HepG2 (cell line): Measurements from ENCODE around the gene LLGL2. TPM values are rescaled to one million over a fixed set of nuclear protein-coding genes. Genes with fewer than 3 reads are reported as not detected.

Experiments
- AGO2 ChIP-seq: fragments of 200-400 bp; formaldehyde crosslinking; optimal IDR thresholded peaks from 2 replicates; pipeline ENCODE3; 2017; ENCODE audit warnings: mild to moderate bottlenecking, low read depth, low read length, moderate library complexity
- ETV5 ChIP-seq: IDR thresholded peaks from 2 replicates; pipeline ENCODE4 v1.6.1; 2018; ENCODE audit warnings: missing biosample characterization, missing genetic modification reagents, inconsistent platforms, borderline replicate concordance
- FOXJ3 ChIP-seq: sonication (generic); formaldehyde crosslinking; IDR thresholded peaks from 2 replicates; pipeline ENCODE4 v1.4.0; 2020; ENCODE audit warnings: missing genetic modification reagents, mild to moderate bottlenecking, borderline replicate concordance
- FOXM1 ChIP-seq: sonication (generic); formaldehyde crosslinking; IDR thresholded peaks from 2 replicates; pipeline ENCODE4 v1.5.0; 2020; ENCODE audit warnings: missing genetic modification reagents
- HMGXB3 ChIP-seq: sonication (generic); formaldehyde crosslinking; IDR thresholded peaks from 2 replicates; pipeline ENCODE4 v1.4.0; 2020; ENCODE audit warnings: missing genetic modification reagents, borderline replicate concordance
- NFKB2 ChIP-seq: sonication (generic); formaldehyde crosslinking; IDR thresholded peaks from 2 replicates; pipeline ENCODE4 v1.4.0; 2020; ENCODE audit warnings: missing genetic modification reagents, borderline replicate concordance
- PHB2 ChIP-seq: fragments of 450-650 bp; IDR thresholded peaks from 2 replicates; pipeline ENCODE4 v1.6.1; 2018; ENCODE audit not compliant: partially characterized antibody
- POLR2G ChIP-seq: fragments of 200-400 bp; formaldehyde crosslinking; IDR thresholded peaks from 2 replicates; pipeline ENCODE4 v1.6.1; 2018; ENCODE audit warnings: mild to moderate bottlenecking, low read depth, low read length, moderate library complexity
- RORA ChIP-seq: sonication (generic); formaldehyde crosslinking; IDR thresholded peaks from 2 replicates; pipeline ENCODE4 v1.5.0; 2020; ENCODE audit warnings: mild to moderate bottlenecking, missing genetic modification reagents, moderate library complexity
- SNRNP70 ChIP-seq: fragments of 200-400 bp; formaldehyde crosslinking; IDR thresholded peaks from 2 replicates; pipeline ENCODE4 v1.6.1; 2017; ENCODE audit warnings: mild to moderate bottlenecking, low read depth, low read length, moderate library complexity
- TARDBP ChIP-seq: sonication (generic); formaldehyde crosslinking; IDR thresholded peaks from 2 replicates; pipeline ENCODE4 v1.8.0; 2022; ENCODE audit warnings: mild to moderate bottlenecking, missing genetic modification reagents
- TEF ChIP-seq: sonication (generic); formaldehyde crosslinking; IDR thresholded peaks from 2 replicates; pipeline ENCODE4 v1.5.0; 2020; ENCODE audit warnings: missing genetic modification reagents
- YY1 ChIP-seq: IDR thresholded peaks from 2 replicates; pipeline ENCODE4 v1.6.1; 2011; ENCODE audit warnings: low read length, low read depth, moderate library complexity, mild to moderate bottlenecking; ENCODE audit not compliant: insufficient read depth, insufficient replicate concordance
- ZBTB7B ChIP-seq: sonication (generic); formaldehyde crosslinking; IDR thresholded peaks from 2 replicates; pipeline ENCODE4 v1.4.0; 2020; ENCODE audit warnings: missing genetic modification reagents
- ZFP36 ChIP-seq: fragments of 150-350 bp; IDR thresholded peaks from 2 replicates; pipeline ENCODE4 v1.6.1; 2018; ENCODE audit warnings: borderline replicate concordance, low read length, low read depth; ENCODE audit not compliant: partially characterized antibody
- ZNF331 ChIP-seq: sonication (generic); formaldehyde crosslinking; IDR thresholded peaks from 2 replicates; pipeline ENCODE4 v1.4.0; 2020; ENCODE audit warnings: missing genetic modification reagents
- ZNF646 ChIP-seq: sonication (generic); formaldehyde crosslinking; IDR thresholded peaks from 2 replicates; pipeline ENCODE4 v1.9.0; 2021; ENCODE audit warnings: mild to moderate bottlenecking, missing genetic modification reagents
- ZNF790 ChIP-seq: sonication (generic); formaldehyde crosslinking; IDR thresholded peaks from 2 replicates; pipeline ENCODE4 v1.8.0; 2022; ENCODE audit warnings: missing genetic modification reagents, mild to moderate bottlenecking, borderline replicate concordance
- ZSCAN12 ChIP-seq: sonication (generic); formaldehyde crosslinking; IDR thresholded peaks from 2 replicates; pipeline ENCODE4 v1.9.0; 2021; ENCODE audit warnings: mild to moderate bottlenecking, missing genetic modification reagents
- polyA plus RNA-seq, 8 experiments: library from polyadenylated mRNA; depleted of rRNA in 3 of 8; stranded (reverse) in 7 of 8; unstranded in 1 of 8; fragments of >200 nt; fragmentation: Illumina TruSeq in 4 of 8; extraction: Trizol in 4 of 8; gene quantifications; 2 replicates each; pipeline versions ENCODE4 v1.2.1 to v1.2.3, GENCODE V29; 2011 to 2016; ENCODE audit warnings: low read depth in 4 of 8, missing spikeins in 1 of 8, mixed read lengths in 1 of 8; ENCODE audit not compliant: insufficient read depth in 1 of 8
- total RNA-seq, 5 experiments: library from RNA; depleted of rRNA; stranded (reverse); fragments of >200 nt; fragmentation: Illumina TruSeq; extraction: Trizol; gene quantifications; 2 replicates each; pipeline ENCODE4 v1.2.3, GENCODE V29; 2016; ENCODE audit warnings: low read depth in 1 of 5

Gene LLGL2
- total and polyA plus RNA-seq, 2 of the 13 experiments (the other 11 are each of a cell fraction or from before 2014, with no cell fraction given), result 83.0 to 86.7 TPM

- TF ChIP-seq HMGXB3 (CRISPR knock-in tag) (no peak), FOXJ3 (no peak), ZFP36 (no peak), TARDBP (CRISPR knock-in tag) (no peak), NFKB2 (no peak), ZSCAN12 (no peak), AGO2 (peak; percentile 46), ZNF331 (no peak), RORA (CRISPR knock-in tag) (no peak), PHB2 (no peak), TEF (CRISPR knock-in tag) (no peak), ETV5 (CRISPR knock-in tag) (peak; percentile 8; the same call in 1 of the 2 replicates), ZBTB7B (0 out of 2 replicates have a peak, but pooled peaks have one; percentile 27), YY1 (no peak), FOXM1 (no peak), SNRNP70 (no peak), POLR2G (no peak), ZNF646 (CRISPR knock-in tag) (no peak), ZNF790 (CRISPR knock-in tag) (no peak)
Measured at GRCh38 chr17:75555679-75556153, 30.2 kb downstream of the LLGL2 start (continued).
